ENCODE results near the gene TNFRSF4. TPM values are rescaled to one million over a fixed set of nuclear protein-coding genes. Genes with fewer than 3 reads are reported as not detected.

Gene TNFRSF4
- total RNA-seq, 1 donor = 0.43 TPM

DNA sequence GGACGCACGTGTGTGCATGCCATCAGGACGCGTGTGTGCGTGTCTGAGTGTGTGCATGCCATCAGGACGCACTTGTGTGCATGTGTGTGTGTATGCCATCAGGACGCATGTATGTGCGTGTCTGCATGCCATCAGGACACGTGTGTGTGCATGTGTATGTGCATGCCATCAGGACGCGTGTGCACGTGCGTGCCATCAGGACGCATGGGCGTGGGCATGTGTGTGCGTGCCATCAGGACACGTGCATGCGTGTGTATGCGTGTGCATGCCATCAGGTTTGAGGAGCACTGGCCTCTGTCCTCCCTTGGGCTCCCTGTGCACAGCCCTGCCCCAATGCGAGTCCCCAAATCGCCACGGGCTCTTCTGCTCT, 45.2 kb upstream of the TNFRSF4 start:
- TF ChIP-seq, protein P1, sequence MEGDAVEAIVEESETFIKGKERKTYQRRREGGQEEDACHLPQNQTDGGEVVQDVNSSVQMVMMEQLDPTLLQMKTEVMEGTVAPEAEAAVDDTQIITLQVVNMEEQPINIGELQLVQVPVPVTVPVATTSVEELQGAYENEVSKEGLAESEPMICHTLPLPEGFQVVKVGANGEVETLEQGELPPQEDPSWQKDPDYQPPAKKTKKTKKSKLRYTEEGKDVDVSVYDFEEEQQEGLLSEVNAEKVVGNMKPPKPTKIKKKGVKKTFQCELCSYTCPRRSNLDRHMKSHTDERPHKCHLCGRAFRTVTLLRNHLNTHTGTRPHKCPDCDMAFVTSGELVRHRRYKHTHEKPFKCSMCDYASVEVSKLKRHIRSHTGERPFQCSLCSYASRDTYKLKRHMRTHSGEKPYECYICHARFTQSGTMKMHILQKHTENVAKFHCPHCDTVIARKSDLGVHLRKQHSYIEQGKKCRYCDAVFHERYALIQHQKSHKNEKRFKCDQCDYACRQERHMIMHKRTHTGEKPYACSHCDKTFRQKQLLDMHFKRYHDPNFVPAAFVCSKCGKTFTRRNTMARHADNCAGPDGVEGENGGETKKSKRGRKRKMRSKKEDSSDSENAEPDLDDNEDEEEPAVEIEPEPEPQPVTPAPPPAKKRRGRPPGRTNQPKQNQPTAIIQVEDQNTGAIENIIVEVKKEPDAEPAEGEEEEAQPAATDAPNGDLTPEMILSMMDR (IDR thresholded peaks at IDR 0.05; ENCODE audit: insufficient read depth, low read depth, low read length) = no peak
- DNase-seq (ENCODE audit: low read depth) = no peak
- H3K4me3 ChIP-seq (ENCODE audit: low read depth, low read length) = no peak overlapping the region

DNA sequence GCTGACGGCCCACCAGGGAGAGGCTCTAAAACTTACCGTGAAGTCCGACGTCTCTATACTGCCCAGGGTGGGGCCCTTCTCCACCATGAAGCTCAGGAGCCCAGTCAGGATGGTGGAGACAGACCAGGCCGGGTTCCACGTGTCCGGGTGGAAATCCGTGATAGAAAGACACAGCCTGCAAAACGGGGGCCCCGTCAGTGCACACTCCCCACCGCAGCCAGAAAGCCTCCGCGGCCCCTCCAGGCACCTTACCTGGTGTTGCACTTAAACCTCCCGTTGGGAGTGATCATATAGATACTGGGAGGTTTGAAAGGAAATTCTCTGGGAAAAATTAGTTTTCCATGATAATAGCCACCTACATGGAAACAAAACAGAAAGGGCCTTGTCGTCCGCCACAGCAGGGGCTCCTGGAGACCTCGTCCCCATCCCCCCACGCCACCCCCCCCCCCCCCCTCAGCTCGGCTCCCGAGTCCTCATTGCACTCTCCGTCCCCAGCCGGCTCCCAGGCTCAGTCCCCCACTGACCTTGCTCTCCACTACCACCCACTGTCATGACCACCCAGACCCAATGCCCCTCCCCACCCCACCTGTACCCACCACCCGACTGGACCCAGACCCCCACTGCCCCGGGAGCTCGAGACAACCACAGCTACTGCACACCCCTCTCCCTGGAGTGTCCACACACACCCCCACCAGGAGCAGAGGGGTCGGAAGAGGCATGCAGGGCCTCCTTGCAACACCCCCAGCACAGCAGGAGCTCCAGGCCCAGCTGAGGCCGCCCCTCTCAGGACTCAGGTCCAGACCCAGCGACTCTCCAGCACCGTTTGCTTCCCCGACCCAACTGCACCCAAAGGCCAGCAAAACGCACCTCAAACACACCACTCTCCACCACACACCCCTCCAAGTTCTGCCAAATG, 43.3 kb upstream of the TNFRSF4 start:
- no peak overlapping the region for H3K4me3 ChIP-seq (ENCODE audit: low read depth, low read length)
- no peak for DNase-seq (ENCODE audit: low read depth)
- TF ChIP-seq, protein P1 (IDR thresholded peaks at IDR 0.05; ENCODE audit: insufficient read depth, low read depth, low read length) = no peak

- DNase-seq (ENCODE audit: low read depth) = no peak
- TF ChIP-seq, protein P1 (IDR thresholded peaks at IDR 0.05; ENCODE audit: insufficient read depth, low read depth, low read length) = no peak
- H3K4me3 ChIP-seq (ENCODE audit: low read depth, low read length) = no peak overlapping the region
Measured at GRCh38 chr1:1255611-1256010, 41.7 kb upstream of the TNFRSF4 start.

DNA sequence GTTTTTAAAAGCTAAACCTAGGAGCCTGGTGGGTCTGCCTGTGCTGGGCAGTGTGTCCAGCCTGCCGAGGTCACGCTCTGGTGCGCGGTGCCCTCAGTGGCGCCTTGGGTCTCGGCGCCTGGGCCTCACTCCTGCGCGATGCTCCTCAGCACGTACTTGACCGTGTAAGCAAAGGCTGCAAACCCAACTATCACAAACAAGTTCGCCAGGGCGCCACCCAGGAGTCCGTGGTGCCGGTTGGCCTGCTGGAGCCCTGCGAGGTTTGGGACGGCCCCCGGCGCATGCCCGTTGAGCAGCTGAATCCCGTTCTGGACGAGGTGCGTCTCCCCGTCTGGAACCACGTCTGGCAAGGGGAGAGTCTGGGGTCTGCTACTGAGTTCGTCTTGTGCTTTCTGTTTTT, 41.1 kb upstream of the TNFRSF4 start:
- no peak overlapping the region for H3K4me3 ChIP-seq (ENCODE audit: low read depth, low read length)
- no peak for DNase-seq (ENCODE audit: low read depth)
- TF ChIP-seq, protein P1 (IDR thresholded peaks at IDR 0.05; ENCODE audit: insufficient read depth, low read depth, low read length) = no peak

GRCh38 chr1:1254667-1254998, 40.7 kb upstream of the TNFRSF4 start:
- TF ChIP-seq, protein P1 (IDR thresholded peaks at IDR 0.05; ENCODE audit: insufficient read depth, low read depth, low read length) = no peak
- DNase-seq (ENCODE audit: low read depth) = no peak

DNA sequence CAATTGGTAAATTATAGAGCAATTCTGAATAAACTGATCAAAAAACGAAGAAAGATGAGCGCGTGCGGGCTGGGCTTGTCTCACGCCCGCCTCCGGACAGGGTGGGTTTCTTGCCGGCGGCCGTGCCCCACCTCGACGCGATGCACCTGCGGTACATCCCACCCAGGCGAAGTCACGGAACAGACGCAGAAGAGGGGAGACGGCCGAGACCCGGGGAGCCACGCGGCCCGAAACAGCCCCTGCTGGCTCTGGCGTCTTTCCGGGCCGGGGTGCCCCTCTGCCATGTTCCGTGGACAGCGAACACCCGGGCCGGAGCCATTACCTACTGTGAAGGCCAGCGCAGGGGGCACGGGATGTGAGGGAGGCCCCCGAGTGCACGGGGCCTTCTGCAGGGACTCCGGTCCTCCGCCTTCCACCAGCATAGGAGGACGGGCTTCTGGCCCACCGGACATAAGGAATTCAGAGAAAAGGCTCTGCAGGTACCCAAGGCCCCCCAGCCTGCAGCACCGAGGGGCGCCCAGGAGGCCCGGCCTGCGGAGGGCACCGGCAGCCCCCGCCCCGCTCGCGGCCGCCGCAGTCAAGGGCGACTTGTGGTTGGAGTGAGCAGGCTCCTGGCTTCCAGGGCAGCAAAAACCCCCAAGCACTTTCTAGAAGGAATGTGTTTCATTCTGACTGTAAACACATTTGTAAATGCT, 40.2 kb upstream of the TNFRSF4 start:
- TF ChIP-seq, protein P1 (IDR thresholded peaks at IDR 0.05; ENCODE audit: insufficient read depth, low read depth, low read length) = no peak
- no peak overlapping the region for H3K4me3 ChIP-seq (ENCODE audit: low read depth, low read length)
- no peak for DNase-seq (ENCODE audit: low read depth)

More at GRCh38 chr1:1254667-1254998, 40.7 kb upstream of the TNFRSF4 start:
- no peak overlapping the region for H3K4me3 ChIP-seq (ENCODE audit: low read depth, low read length)
